ENCODE data around the gene ASIC4.
A peak's percentile ranks its signal among the peaks of the same experiment; 100 is the strongest.

Gene ASIC4

DNA sequence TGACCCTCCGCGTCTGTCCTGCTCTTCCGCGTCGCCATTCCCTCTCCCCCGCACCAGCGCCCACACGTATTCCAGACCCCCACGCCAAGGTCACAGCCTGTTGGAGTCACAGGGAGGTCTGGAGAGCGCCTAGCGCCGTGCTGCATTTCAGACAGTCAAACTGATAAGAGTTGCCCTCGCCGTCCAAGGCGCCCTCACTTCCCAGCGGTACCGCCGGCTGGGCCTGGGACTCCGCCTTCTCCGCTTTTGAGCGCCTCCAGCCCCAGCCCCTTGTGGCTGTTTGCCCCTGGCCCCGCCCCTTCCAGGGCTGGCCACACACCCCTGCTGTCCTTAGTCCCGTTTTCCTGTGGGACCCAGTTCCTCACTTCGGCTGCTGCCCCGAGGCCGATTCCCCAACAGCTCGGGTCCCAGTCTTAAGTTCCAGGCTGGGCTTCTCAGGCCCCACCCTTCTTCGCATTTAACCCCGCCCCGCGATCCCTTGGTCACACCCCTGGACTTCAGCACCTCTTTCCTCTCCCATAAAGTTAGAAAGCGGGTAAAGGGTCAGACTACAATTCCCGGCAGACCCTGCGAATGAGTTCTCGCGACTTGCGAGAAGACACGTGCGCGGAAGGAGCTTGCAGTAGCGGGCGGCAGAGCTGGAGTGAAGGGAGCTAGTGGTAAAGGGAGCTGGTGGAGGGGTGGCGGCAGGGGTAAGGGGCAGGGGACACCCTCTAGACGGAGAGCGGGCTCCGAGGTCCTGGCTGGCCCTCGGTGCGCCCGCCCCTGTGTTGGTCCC, 15.8 kb upstream of the ASIC4 start, which contains the start of gene GMPPA:
Gene GMPPA, plus strand, starts transcription at position 612 of the 778 bp plus-strand sequence. CDS start 1,085 bp downstream, outside the sequence.
- peak; percentile 97 to 98 for DNase-seq

DNA sequence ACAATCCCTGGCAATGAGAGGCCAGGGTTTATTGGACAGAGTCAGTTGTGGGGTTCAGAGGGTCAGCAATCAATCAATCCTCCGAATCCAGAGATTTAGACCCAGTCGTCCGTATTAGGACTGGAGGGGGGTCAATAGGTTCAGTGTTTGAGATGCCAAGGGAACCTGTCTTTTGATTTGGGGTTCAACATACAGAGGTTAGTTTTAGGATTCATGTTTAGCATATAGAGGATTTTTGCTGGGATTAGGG, 15.3 kb upstream of the ASIC4 start:
- no peak for DNase-seq

DNA sequence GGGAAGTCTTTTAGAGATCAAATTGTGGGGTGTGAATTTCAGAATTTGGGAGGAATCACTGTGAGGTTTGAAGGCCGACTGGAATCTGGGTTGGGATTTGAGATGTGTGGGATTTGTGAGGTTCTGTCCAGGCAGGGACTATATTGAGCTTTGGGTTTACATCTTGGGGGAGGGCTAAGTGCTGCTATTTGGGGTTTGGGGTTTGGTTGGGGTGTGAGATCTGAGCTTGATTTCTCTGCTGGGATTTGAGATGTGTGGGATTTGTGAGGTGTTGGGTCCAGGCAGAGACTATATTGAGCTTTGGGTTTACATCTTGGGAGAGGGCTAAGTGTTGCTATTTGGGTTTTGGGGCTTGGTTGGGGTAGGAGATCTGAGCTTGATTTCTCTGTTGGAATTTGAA, 14.7 kb upstream of the ASIC4 start:
- DNase-seq = no peak

DNA sequence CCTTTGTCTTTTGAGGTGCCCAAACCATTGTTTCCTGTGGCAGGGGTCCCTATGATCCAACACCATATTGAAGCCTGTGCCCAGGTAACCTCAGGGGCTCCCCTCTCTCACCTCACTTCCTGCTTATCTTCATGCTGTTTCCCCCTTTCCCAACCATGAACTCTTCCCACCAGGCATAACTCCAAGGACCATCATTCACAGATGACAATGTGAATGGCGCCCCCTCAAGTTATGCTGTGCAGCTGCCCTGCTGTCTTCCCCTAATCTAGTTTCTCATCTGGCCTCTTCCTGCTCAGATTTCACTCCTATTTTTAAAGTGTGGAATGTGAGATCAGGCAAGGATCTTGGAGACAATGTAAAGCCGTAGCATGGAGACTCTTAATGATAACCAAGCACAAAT, 14.1 kb upstream of the ASIC4 start:
- DNase-seq = no peak

DNA sequence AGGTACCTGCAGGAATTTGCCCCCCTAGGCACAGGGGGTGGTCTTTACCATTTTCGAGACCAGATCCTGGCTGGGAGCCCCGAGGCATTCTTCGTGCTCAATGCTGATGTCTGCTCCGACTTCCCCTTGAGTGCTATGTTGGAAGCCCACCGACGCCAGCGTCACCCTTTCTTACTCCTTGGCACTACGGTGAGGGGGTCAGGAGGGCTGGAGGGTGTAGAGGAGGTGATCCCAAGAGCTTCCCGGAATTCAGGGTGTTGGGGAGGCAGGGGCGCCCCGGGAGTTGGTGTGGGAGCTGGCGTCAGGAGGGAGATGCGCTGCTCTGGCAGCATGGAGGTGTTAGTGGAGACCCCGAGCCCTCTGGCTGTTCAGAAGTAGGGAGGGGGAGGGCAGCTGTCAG, 12.4 kb upstream of the ASIC4 start:
- no peak for DNase-seq

DNA sequence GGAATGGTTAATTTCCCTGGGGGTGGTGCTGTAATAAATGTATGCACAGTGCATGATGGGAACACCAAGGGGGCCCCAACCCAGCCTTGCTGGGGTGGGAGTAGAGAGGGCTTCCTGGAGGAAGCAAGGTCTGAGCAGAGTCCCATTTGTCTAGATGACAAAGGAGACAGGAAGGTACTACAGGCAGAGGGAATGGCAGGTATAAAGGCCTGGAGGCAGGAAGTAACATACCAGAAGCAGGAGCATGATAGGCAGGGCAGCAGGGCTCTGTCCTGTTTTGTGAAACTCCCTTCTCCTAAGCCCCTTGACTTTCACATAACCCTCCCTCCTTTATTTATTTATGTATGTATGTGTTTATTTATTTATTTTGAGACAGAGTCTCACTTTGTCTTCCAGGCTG, 11.7 kb upstream of the ASIC4 start:
- DNase-seq = no peak

DNA sequence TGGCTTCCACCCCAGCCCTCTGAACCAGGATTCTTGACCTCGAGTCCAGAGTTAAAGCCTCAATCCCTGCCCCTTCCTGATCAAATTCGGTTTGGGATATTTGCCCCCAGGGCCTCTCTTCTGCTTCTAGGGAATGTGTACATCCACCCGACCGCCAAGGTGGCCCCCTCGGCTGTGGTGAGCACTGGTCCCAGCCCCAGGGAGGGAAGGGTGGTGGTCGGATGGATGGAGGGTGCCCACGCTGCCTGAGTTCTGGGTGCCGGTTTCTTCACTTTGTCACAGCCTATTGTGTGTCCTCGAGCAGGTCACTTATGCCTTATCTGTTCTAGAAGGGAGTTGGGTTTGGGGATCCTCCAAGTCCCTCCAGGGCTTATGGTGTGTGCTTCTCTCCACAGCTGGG, 8.7 kb upstream of the ASIC4 start:
- no peak for DNase-seq

DNA sequence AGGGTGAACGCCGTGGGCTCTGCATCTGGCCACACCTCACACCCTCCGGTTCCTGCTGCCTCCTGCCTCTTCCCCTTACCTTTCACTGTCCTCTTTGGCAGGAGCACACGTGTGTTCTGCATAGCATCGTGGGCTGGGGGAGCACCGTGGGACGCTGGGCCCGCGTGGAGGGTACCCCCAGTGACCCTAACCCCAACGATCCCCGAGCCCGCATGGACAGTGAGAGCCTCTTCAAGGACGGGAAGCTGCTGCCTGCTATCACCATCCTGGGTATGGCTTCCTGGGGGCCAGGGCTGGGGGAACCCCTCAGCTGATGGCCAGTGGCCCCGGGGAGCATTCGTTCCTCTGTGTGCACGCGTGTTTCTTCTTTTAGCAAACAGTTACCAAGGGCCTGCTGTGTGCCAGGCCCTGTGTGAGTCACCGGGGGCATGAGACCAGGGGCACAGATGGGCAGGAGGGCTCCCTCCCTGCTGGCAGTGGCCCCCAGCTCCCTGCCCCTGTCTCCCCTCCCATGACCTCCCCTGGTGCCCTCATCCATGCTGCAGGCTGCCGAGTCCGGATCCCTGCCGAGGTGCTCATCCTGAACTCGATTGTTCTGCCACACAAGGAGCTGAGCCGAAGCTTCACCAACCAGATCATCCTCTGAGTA, 8.0 kb upstream of the ASIC4 start:
- DNase-seq = no peak

DNA sequence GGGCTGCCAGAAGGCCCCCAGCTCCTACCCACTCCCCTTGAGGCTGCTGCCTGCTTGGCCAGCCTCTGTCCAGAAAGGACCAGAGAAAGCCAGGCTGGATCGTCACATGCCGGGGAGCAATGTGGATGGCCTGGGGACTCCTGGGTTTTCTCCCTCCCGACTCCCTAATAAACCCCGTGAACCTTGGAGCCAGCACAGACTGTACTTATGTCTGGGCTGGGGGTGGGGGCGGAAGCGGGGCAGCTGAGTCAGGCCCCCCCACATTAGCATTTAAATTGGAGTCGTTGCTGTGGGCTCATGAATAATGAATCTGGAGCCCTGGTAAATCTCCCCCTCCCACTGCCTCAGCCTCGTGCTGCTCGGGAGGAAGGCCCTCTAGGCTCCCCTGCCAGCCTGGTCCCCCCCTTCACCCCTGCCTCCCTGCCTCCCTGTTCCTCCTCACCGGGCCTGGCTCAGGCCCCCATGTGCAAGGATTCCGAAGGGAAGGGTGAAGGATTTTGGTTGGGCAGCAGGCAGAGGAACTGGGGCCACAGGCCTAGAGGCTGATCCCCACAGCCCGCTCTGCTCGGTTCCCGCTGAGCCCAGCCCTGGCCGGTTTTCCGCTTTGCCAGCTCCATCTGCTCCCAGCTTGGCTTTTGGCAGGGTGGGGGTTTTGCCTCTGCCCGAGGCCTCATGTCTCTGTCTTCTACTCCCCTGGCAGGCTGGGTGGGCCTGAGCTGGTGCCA, 7.3 kb upstream of the ASIC4 start:
- DNase-seq = no peak

DNA sequence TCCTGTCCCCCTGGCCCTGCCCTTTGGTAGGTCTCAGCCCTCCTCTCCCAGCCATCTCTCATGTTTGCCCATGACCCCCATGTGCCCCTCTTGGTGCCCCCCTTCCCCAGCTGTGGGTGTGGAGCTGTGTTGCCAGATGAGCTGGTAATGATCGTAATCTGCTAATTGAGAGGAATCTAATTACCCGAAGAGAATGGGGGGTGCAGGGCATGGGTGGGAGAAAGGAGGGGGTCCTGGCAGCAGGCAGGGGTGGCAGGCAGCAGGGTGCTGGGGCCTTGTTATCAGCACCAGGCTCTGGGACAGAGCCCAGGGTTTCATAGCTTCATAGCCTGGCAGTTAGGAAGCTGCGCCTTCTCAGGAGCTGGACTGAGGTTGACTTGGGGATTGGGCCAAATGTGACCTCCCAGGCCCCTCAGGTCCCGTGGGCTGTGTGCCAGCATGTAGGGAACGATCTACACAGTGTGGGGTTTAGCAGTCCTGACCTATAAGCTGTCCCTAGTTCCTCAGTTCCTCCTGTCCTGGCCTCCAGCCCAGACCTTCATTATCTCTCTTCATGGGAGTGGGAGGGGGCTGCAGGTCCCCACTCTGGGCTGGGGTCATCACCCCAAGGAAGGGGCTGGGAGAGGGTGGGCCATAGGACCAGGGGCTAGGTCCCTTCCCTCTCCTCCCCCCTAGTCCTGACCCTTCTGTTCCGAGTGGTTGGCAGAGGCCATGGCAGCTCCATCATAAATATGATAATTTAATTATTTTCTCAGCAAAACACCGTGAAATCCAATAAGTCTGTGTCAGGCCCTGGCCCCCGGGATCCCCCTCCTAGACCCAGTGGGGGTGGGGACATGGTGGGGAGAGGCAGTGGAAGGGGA, 6.5 kb upstream of the ASIC4 start:
- DNase-seq = no peak

DNA sequence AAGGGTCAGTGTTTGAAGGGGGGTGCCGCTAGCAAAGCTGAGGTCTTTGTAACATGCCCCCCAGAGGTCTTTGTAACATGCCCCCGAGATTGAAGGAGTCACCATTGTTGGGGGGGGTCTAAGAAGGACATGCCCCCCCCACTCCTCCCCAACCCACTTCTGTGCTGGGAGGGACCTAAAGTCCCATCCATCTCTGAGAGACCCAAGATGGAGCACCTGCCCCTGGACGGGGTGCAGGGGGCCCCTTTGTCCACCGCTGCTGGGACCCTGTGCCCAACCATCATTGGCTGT, 5.9 kb upstream of the ASIC4 start:
- DNase-seq = no peak

DNA sequence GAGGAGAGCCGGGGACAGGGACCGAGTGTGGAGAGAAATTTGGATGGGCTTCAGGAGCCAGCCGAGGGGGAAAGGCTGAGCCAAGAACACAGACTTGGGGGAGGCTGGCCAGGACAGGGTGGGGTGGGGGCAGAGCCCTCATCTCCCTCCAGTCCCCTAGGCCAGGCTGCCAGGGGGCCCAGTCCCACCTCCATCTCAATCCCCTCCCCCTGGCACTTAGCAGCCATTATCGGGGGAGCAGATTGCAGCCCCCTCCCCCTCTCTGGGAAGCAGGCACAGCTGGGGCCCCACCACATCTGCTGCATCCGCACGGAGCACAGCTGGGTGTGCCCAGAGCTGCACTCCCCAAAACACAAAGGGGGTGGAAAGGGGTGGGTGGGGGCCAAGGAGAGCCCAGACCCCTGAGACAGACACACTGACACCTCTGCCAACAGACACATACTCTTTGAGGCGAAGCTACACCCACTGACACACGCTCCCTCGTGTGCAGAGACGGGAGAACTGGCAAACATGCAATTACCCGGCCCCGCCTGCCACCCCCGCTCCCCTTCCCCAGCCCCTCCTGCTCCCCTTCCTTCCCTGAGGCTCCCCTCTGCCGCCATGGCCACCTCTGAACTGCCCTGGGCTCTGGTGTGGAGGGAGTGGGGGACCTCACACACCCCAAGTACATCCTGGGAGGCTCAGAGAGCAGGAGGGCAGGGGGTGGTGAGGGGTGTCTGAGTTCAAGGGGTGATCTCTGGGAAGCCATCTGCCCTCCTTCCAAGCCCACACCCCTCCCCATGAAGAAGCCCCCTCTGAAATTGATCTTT, 5.1 kb upstream of the ASIC4 start:
- DNase-seq = no peak

DNA sequence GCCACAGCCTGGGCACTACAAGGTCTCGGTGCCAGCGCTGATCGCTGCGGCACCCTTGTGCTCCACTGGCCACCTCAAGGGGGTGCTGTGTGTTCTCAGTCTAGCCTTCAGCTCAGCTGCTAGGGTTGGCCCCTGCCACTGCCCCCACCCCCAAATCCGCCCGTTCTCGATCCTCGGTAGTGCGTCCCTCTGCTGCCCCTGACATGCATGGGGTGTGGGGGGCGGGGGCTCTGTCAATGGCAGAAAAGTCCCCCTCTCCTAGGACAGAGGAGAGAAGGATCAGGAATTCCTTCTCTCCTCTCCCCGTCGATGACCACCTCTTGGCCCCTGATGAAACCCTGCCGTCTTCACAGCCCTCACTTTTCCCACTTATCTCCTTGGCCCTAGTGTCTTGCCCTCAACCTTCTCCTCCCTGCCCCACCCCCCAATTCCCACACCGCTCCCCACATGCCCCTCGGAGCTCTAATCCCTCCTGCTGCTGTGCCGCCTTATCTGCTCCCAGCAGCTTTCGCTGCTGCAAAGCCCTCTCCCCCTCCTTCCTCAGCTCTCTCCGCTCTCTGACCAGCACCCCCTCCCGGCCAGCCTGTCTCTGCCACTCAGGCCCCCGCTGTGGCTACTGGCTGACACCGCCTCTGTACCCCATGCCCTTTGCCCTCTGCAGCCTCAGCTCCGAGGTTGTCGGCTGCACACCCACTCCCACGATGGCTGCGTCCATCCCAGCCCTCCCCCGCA, 4.3 kb upstream of the ASIC4 start:
- peak; percentile 52 to 59 for DNase-seq

DNA sequence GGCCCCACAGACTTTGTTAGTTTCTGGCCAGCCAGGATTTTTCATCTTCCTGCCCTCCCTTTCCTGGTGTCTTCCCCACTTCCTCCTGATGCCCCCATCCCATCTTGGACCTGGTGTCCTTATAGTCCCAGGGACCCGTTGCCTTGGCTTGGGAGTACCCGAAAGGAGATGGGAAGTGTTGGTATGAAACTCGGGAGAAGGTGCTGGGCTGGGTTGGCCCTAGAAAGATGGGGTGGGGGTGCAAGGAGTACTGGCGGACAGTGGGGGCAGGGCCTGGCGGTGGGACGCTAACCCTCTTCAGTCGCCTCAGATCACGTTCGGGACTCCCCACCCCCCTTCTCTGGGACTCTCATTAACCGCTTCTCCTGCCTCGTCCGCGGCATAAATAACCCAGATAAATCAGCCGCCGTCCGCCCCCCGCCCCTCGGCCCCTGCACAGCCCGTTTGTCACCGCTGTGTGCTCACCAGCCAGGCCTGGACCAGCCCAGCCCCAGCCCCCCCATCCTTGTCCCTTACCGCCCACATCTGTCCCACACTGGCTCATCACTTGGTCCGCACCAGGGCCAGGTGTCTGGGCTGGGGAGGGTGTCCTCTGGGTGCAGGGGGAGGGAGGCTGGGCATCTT, 3.7 kb upstream of the ASIC4 start:
- DNase-seq = no peak

DNA sequence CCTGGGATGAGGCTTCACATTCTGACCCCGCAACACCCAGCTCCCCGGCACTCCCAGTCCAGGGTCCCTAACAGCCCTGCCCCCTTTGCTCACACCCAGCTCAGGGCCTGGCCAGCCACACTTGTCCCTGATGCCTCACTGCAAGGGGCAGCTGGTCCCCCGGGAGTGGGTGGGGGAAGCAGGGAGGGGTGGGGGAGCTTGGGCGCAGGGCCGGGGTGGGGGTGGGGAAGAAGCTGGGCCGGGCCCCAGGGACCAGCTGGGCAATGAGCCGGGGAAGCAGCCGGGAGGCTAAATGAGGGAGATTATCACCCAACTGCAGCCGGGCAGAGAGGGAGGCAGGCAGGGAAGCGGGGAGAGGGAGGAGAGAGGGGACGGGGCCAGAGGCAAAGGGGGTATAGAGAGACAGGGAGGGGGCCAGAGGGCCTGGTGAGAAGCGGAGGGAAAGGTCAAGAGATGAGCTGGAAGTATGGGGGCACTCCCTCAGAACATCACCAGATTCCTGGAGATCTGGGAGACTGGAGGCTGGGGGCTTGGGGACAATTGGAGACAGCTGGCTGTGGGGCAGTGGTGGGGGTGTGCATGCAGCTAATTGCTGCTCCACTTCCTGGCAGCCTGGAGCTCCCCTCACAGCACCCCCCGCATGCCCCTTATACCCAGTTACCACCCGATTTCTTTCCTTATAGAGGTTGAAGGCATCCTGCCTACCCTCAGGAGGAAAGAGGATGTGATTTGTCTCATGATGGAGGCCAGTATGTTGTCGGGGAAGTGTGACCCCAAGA, 2.5 kb upstream of the ASIC4 start:
- peak; percentile 19 to 47 for DNase-seq

DNA sequence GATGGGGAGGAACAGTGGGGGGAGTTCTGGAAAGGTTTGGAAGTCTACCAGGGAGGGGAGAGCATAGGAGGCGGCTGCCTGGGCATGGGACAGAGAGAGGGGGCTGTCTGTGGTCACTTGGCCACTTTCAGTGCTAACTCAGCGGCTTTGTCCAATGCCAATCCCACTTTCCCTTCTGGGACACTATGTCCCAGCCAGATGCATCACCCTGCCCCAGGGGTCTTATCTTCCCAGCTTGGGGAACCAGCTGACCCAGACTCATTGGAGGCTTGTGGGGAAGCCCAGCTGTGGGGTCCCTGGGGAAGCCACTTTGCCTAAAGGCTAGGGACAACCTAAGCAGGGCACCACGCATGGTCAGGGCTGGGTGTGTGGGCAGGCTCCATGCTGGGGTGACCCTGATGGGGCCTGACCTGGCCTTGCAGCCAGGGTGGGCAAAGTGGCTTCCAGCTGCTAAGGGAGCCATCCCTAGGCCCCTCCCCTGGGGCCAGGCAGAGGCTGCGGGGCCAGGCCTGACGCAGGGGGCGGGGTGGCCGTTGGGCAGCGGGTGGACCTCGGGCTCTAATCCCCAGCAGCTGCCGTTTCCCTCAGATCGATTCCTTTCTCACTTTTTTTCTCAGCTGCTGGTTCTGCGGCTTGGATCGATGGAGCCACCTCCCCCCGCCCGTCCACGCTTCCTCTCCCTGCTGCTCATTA, 1.6 kb upstream of the ASIC4 start:
- DNase-seq = peak in 1 of 2 experiments; percentile 27

DNA sequence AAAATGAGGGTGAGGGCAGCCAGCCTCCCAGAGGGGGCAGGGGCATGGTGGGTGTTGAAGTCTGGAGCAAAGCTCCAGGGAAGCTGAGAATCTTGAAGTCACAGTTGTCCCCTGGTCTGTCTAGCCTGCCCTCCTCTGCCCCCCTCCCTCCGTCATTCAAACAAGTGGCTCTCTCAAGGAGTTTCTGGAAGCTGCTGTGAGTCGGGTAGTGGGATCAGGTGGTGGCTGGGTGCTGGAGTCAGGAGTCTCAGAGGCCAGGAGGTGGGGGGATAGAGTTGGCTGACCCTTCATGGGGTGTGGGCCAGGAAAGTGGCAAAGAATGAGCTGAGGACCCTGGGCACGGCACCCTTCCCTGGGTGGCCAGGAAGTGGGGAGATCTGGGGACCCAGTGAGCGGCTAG, 495 bp upstream of the ASIC4 start:
- DNase-seq = no peak

DNA sequence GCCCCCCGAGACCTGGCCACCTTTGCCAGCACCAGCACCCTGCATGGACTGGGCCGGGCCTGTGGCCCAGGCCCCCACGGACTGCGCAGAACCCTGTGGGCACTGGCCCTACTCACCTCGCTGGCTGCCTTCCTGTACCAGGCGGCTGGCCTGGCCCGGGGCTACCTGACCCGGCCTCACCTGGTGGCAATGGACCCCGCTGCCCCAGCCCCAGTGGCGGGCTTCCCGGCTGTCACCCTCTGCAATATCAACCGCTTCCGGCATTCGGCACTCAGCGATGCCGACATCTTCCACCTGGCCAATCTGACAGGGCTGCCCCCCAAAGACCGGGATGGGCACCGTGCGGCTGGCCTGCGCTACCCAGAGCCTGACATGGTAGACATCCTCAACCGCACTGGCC, 554 bp downstream of the ASIC4 start:
- DNase-seq = no peak

DNA sequence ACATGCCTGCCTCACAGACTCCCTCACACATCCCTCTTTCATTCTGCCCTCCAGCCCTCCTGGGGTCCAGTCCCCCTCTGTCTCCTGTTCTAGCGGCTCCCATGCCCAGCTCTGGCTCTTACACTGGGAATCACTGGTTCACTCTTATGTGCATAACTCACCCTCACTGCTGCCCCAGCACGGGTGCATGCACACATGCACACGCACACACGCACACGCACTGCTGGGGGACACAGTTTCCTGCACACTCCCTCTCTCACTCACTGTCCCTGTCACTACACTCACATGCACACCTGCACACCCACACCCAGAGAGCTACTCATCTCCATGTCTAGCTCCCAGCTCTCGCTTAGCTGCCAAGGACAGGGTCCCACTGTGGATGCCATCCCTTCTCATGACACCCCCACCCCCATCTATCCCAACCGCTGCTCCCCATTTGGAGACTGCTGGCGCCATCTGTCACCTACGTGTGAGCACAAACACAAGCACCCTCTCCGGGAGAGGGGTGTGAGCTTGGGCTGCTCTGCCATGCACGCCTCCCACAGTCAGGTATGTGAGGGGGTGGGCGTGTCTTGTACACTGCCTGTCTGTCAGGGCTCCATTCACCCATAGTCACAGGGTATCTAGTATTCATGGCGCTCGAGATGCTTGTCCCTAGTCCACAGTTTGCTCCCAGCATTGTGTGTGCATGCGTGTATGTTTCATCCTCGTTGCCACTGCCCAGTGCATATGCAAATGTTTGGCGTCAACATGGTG, 1.8 kb downstream of the ASIC4 start:
- no peak for DNase-seq
